Activated gamma-delta T cell (primary cell): ENCODE results near the gene EMILIN1.
"Not testable (repeated sequence)": the region's sequence is repeated elsewhere in the genome, so short reads cannot be mapped to it uniquely, and the experiment has no call there.

Source experiments
- DNase-seq: peaks from one replicate; lab custom pipeline; 2025; lab: John Stamatoyannopoulos, UW

The EMILIN1 gene

DNA sequence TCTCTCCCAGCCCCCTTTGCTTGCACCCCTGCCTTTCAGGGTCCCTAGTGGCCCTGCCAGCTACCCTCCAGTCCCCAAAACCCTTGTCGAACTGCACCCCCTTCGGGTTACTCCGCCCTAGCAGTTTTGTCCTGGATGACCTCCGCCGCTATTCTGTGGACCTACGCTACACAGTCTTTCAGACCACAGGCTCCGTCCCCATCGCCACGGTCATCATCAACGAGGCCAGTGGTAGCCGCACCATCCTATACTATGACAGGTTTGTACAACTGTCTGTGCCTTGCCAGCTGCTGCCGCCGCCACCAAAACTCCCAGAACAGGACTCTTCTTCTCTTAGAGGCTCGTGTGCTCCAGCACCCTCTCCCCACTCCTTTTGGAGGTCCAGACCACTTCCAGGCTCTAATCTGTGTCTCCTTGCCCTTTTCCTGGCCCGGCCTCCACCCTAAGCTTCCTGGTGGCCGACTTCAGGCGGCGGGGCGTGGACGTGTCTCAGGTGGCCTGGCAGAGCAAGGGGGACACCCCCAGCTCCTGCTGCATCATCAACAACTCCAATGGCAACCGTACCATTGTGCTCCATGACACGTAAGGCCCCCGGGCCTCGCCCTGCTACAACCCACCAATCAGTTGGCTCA lies 16.1 kb downstream of the EMILIN1 start:
- no peak for DNase-seq

DNA sequence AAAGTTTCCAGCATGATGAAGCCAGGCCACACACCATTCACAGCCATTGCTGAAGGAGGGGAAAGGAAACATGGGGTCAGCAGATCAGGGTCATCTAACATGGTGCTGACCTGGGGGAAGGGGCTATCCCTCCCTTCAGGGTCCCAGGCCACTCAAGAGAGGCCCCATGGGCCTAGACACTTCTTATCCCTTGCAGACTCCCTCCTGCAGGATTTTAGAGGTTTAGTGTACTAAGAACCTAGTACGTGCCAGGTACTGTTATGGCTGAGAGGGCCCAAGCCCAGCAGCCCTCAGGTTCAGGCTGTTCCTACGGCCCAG lies 17.0 kb downstream of the EMILIN1 start:
- DNase-seq, result no peak

DNA sequence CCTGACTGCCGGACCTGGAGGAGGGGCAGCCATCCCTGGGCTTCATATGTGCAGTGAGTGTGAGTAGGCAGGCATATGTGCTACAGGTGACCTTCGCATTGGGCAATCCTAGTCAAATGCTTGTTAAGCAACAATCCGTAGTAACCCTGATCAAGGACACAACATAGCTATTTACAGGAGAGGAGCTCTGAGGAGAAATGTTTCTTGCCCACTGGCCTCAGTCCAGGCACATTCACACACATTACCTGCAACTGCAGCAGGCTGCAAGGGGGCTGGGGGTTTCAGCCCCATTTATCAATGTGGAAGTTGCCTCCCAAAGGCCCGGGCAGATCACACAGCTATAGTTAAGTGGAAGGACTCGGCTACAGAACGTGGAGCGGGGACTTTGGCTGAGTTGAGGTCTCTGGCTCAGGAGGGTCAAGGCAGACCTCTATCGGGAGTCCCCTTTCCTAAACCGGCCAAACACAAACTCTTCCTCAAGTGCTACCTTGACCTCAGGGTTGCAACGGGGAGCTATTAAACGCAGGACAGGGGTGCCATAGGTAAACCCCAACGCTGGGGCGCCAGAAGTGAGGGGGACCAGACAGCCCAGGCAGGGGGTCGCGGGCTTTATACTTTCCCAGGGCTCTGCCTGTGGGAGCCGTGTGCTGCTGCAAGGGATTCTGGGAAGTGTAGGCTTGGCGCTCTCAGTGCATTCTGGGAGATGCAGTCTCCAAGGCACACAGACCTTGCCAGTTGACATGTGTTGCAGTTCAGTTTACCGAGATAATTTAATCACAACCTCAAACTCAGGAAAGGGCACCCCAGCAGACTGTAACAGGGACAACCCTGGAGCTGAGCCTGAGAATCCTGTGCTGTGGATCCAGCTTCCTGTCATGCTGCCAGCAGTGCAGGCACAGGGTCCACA lies 17.6 kb downstream of the EMILIN1 start:
- no peak for DNase-seq

DNA sequence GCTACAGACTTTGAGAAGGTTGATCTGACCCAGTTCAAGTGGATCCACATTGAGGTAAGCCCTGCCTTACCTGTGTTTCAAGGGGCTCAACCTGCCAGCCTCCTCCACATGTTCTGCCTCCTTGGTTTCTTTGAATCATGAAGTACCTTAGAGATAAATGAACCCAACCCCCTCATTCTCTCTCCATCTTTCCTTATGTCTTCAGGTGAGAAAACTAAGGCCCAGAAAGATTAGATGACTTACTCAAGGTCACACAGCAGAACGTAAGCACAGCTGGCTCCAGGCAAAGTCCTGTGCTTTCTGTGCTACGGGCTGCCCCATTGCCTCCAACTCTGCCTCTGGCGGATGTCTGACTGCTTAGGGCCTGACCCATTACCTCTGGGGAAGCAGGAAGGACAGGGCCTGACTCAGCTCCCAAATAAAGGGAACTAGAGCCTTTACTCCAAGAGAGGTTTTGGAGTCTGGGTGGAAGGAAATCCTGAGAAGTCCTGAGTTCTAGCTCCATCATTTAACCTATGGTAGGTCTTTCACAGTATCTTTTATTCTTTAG lies 18.4 kb downstream of the EMILIN1 start:
- no peak for DNase-seq

DNA sequence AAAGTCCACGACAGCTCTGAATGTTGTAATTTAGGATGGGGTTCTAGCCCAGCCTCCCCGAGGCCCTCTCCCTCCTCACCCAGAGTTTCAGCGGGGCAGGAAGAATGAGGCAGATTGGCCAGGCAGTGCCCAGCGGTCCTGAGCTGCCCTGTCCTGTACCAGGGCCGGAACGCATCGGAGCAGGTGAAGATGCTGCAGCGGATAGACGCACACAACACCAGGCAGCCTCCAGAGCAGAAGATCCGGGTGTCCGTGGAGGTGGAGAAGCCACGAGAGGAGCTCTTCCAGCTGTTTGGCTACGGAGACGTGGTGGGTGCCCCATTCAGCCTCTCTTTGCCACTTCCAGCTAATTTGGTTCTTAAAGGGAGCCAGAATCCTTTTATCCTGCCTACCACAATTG lies 18.9 kb downstream of the EMILIN1 start:
- DNase-seq, result no peak

DNA sequence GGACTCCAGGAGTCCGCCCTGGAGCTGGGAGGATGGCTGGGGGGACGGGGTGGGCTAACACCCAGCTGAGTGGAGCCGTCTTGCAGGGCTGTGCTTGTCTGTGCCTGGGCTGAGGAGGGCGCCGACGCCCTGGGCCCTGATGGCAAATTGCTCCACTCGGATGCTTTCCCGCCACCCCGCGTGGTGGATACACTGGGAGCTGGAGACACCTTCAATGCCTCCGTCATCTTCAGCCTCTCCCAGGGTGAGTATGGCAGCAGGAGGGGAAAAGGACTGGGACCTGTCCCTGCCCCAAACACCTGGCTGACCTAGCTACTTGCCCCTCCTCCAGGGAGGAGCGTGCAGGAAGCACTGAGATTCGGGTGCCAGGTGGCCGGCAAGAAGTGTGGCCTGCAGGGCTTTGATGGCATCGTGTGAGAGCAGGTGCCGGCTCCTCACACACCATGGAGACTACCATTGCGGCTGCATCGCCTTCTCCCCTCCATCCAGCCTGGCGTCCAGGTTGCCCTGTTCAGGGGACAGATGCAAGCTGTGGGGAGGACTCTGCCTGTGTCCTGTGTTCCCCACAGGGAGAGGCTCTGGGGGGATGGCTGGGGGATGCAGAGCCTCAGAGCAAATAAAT lies 21.0 kb downstream of the EMILIN1 start:
- DNase-seq, result no peak

DNA sequence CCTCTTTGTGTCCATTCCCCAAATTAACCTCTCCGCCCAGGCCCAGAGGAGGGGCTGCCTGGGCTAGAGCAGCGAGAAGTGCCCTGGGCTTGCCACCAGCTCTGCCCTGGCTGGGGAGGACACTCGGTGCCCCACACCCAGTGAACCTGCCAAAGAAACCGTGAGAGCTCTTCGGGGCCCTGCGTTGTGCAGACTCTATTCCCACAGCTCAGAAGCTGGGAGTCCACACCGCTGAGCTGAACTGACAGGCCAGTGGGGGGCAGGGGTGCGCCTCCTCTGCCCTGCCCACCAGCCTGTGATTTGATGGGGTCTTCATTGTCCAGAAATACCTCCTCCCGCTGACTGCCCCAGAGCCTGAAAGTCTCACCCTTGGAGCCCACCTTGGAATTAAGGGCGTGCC lies 21.6 kb downstream of the EMILIN1 start:
- no peak for DNase-seq

DNA sequence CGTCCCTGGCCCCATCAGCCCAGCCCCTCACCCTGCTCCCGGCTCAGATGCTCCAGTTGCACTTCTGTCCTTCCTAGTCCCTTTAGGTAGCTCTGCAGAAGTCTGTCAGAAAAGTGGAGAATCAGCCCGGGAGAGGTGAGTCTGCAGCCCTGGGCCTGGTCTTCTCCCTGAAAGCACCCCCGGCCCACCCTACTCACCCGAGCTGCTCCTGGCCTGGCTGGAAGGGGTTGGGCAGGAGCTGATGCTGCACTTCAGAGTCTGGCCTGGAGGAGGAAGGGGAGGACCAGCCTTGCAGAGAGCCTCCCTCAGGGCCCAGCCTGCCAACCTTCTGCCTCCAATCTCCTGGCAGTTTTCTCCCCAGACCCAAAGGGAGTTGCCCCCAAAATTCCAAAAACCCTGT lies 23.9 kb downstream of the EMILIN1 start:
- DNase-seq, result no peak

DNA sequence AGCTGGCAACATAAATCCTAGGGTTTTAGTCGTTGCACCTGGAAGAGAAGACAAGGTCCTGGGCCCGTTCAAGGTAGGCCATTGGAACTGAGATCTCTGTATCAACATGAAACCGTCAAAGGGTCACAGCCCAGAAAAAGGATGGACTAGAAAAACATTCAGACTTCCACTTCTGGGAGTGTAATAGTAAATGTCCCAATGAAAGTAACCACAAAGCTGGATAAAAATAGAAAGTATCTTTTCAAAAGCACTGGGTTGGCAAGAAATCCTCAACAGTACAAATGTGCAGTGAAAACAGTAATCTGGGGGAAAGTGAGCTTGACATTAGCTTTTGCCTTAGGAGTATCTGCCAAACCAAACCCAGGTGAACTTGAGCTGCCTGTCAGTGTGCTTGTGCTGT lies 27.6 kb downstream of the EMILIN1 start:
- no peak for DNase-seq

DNA sequence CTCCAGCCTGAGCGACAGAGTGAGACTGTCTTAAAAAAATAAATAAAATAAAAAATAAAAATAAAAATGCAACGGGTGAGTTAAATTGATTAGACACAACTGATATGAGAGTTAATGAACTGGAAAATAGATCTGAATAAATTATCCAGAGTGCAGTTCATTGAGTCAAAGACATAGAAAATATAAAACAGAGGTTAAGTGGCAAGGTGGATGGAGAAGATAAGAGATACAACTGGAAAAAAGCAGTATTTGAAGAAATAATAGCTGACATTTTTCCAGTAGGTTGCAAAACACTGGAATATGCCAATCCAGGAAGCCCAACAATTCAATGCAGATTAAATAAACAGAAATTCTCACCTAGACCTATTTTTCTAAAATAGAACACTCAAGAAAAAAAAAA lies 29.8 kb downstream of the EMILIN1 start:
- DNase-seq, result no peak

DNA sequence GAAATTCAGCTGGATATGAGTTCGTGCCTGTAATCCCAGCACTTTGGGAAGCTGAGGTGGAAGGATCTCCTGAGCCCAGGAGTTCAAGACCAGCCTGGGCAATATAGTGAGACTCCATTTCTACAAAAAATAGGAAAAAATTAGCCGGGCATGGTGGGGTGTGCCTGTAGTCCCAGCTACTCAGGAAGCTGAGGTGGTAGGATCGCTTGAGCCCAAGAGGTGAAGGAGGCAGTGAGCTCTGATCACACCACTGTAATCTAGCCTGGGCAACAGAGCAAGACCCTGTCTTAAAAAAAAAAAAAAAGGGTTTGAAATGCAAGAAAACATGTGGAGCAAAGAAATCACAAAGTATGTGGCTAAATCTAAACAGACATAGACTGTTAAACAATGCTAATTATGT lies 30.7 kb downstream of the EMILIN1 start:
- DNase-seq, result no peak

DNA sequence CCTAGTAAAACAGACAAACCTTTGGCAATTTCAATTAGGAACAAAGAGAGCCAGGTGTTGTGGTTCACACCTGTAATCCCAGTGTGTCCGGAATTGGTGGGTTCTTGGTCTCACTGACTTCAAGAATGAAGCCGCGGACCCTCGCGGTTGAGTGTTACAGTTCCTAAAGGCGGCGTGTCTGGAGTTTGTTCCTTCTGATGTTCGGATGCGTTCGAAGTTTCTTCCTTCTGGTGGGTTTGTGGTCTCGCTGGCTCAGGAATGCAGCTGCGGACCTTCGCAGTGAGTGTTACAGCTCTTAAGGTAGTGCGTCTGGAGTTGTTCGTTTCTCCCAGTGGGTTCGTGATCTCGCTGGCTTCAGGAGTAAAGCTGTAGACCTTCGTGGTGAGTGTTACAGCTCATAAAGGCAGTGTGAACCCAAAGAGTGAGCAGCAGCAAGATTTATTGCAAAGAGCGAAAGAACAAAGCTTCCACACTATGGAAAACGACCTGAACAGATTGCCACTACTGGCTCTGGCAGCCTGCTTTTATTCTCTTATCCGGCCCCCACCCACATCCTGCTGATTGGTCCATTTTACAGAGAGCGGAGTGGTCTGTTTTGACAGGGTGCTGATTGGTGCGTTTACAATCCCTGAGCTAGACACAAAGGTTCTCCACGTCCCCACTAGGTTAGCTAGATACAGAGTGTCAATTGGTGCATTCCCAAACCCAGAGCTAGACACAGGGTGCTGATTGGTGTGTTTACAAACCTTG lies 32.4 kb downstream of the EMILIN1 start:
- DNase-seq, result not testable (repeated sequence)

DNA sequence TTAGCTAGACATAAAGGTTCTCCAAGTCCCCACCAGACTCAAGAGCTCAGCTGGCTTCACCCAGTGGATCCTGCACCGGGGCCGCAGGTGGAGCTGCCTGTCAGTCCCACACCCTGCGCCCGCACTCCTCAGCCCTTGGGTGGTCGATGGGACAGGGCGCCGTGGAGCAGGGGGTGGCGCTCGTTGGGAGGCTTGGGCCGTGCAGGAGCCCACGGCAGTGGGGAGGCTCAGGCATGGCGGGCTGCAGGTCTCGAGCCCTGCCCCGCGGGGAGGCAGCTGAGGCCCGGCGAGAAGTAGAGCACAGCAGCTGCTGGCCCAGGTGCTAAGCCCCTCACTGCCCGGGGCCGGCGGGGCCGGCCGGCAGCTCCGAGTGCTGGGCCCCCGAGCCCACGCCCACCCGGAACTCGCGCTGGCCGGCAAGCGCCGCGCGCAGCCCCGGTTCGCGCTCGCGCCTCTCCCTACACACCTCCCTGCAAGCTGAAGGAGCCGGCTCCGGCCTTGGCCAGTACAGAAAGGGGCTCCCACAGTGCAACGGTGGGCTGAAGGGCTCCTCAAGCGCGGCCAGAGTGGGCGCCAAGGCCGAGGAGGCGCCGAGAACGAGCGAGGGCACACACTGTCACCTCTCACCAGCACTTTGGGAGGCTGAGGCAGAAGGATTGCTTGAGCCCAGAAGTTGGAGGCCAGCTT lies 33.1 kb downstream of the EMILIN1 start:
- not testable (repeated sequence) for DNase-seq

DNA sequence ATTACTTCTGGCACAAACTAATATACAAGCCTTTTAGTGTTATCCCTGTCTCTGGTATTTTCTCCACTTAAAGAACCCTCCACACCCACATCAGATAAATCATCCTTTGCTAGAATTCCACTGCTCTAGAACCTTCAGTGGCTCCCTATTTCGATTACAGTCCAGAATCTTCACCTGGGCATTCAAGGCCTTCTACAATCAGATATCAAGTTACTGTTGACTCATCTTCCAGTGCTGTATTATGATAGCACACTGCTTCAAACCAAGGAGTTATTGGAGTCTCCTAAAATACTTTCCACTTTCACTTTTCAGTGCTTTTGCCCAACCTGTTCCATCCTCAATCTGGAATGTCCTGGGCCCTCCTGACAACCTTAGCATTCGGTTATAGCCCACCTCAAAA lies 37.1 kb downstream of the EMILIN1 start:
- DNase-seq, result no peak

DNA sequence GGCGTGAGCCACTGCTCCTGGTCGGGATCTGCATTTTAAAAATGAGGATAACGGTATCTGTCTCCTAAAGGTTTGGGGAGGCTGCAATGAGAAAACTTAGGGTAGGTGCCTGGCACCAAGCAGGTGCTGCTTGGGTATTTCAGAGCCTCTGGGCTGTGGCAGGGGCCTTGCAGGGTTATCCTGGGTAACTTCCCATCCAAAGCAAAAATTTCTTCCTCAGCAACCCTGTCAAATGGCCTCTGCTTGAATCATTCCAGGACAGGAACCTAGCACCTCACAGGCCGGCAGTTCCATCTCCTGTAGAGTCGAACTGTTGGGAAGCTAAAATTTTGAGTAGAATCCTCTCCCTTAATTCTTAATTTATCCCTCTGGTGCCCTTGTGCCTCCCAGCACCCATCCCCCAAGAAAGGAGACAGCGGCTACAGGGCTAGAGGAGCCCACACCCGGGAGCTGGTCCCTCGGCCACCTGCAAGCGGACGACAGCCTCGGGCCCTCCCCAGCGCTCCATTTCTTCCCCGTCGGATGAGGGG lies 39.6 kb downstream of the EMILIN1 start:
- DNase-seq, result no peak

DNA sequence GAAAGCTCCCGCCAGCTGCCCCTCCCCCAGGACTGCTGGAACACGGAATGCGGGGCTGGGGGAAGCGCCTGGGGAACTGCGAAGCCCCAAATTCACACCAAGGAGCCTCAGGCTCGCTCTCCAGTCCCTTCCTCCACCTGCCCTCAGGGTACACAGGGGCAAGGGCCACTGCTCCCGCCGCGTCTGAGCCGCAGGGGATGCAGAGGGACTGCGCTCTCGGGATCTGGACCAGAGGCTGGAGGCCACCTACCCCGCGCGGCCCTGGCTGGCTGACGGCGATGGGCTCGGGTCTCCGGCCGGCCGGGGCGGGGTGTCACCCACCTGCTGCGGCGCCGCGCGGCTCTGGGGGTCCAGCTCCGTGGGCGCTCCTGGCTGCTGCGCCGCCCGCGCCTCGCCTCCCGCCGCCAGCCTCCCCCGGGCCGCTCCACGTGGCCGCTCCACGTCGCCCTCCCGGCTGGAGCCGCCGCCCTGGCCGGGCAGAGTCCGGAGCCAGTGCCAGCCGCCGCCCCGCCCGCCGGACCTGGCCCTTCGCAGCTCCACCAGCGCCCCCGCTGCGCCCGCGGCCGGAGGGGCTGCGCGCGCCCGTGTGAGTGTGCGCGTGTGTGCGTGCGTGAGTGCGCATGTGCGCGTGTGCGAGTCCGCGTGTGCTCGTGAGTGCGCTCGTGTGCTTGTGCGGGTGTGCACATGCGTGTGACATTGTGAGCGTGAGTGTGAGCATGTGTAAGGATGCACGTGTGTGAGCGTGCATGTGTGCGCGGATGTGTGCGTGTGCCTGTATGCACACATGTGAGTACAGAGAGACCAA lies 40.3 kb downstream of the EMILIN1 start, which contains the start of gene CGREF1:
Gene CGREF1, minus strand, starts transcription at position 604 of the 805 bp plus-strand sequence. CDS start 14,762 bp downstream, outside the sequence.
- DNase-seq, result no peak

DNA sequence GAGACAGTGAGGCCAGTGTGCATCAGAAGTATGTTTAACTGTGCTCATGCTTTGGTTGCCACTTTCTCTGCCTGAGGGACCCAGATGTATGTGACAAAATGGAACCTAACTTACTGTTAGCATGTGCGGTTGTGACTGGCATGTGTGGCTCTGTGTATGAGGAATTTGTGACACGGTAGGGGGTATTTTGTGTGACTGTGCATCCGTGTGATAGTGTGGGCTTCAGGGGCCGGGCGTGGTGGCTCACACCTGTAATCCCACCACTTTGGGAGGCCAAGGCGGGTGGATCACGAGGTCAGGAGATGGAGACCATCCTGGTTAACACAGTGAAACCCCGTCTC lies 40.9 kb downstream of the EMILIN1 start:
- not testable (repeated sequence) for DNase-seq

DNA sequence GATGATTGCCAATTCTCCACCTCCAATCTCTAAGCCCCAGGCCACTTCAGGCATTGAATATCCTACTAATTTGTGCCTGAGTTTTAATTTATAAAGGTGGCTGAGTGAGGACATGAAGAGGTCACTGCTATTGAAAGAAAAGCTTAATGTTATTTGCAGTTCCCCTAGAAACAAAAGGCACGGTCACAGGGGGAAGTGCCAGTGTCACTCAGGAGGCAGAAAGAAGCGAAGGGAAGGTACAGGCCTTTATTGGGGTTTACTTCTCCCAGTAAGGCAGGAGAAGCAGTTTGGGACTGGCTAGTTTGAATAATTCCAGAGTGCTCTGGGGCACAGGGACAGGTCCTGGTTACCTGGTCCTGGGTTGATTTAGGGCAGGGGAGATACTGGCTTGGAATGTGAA lies 43.5 kb downstream of the EMILIN1 start:
- DNase-seq, result no peak

DNA sequence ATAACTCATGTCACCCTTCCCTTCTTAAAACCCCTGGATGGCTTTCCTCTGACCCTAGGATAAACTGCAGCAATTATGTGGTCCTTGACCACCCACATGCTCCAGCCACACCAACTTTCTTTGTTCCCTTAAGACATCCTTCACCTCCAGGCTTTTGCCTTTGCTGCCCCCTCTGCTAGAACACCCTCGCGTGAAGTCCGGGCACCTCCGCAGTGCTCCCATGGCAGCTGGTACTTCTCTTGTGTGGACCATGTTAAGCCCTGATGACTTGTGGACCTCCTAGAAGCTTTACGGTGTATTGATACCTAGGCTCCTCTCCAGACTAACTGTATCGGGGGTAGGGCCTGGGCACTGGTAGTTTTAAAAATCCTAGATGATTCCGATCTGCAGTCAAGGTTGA lies 44.4 kb downstream of the EMILIN1 start:
- no peak for DNase-seq
